SK-N-SH (cell line): Measurements from ENCODE around the gene AP3S1. TPM values are rescaled to one million over a fixed set of nuclear protein-coding genes. Genes with fewer than 3 reads are reported as not detected.

Experiments used
- CTCF ChIA-PET: fragments of 300-600, 350-600 bp; formaldehyde crosslinking; extraction: SDS; loops from one replicate; lab custom pipeline; 2021; lab: Yijun Ruan, JAX
- POLR2A ChIA-PET: fragments of 350-600 bp; sonication (Branson Sonifier 250); formaldehyde crosslinking; extraction: SDS; loops from one replicate; lab custom pipeline; 2020; ENCODE audit warnings: antibody characterized with exemption, inconsistent platforms; lab: Yijun Ruan, JAX
- DNase-seq: peaks from one replicate; pipeline ENCODE4 v3.0.0; 2012
- H2AFZ ChIP-seq: fragments of 200-600 bp; sonication (generic); 2 replicates; pipeline ENCODE4 v1.8.1; 2016; ENCODE audit warnings: antibody characterized with exemption, mild to moderate bottlenecking, low read depth
- H3F3A ChIP-seq: fragments of 200-600 bp; sonication (generic); replicated peaks from 2 replicates; pipeline ENCODE3; 2016; ENCODE audit warnings: antibody characterized with exemption, mild to moderate bottlenecking; ENCODE audit not compliant: insufficient read depth
- H3K27ac ChIP-seq, 2 experiments: fragments of 200-500 bp in 1 of 2; fragments of 200-600 bp in 1 of 2; sonication (Bioruptor generic) in 1 of 2; sonication (generic), shearing (Covaris generic) in 1 of 2; 2 replicates each; pipeline versions ENCODE4 v1.5.1 to v1.6.1; 2014 to 2016; ENCODE audit warnings: low read depth in 2 of 2, inconsistent platforms in 1 of 2, low read length in 1 of 2, mild to moderate bottlenecking in 1 of 2, mixed read lengths in 1 of 2
- H3K27me3 ChIP-seq: fragments of 200-600 bp; sonication (generic), shearing (Covaris generic); 2 replicates; pipeline ENCODE4 v1.6.1; 2016; ENCODE audit warnings: mixed run types; ENCODE audit not compliant: insufficient read depth
- H3K36me3 ChIP-seq, 2 experiments: fragments of 200-500 bp in 1 of 2; fragments of 200-600 bp in 1 of 2; sonication (Bioruptor generic) in 1 of 2; sonication (generic) in 1 of 2; replicated peaks in 1 of 2; 2 replicates each; pipeline versions ENCODE3 to v1.5.1; 2014 to 2016; ENCODE audit warnings: low read length in 1 of 2, mild to moderate bottlenecking in 1 of 2; ENCODE audit not compliant: insufficient read depth in 2 of 2, control insufficient read depth in 1 of 2
- H3K4me1 ChIP-seq, 2 experiments: fragments of 200-500 bp in 1 of 2; fragments of 200-600 bp in 1 of 2; sonication (Bioruptor generic) in 1 of 2; sonication (generic), shearing (Covaris generic) in 1 of 2; 2 replicates each; pipeline versions ENCODE4 v1.5.1 to v1.6.1; 2014 to 2016; ENCODE audit warnings: low read depth in 1 of 2, low read length in 1 of 2, mixed run types in 1 of 2; ENCODE audit not compliant: insufficient read depth in 2 of 2, control insufficient read depth in 1 of 2
- H3K4me2 ChIP-seq: fragments of 200-600 bp; sonication (generic), shearing (Covaris generic); 2 replicates; pipeline ENCODE4 v1.6.1; 2017; ENCODE audit warnings: mixed run types
- H3K4me3 ChIP-seq, 2 experiments: fragments of 200-500 bp in 1 of 2; fragments of 200-600 bp in 1 of 2; sonication (Bioruptor generic) in 1 of 2; sonication (generic), shearing (Covaris generic) in 1 of 2; 2 replicates each; pipeline versions ENCODE4 v1.5.1 to v1.8.1; 2014 to 2016; ENCODE audit warnings: low read depth in 2 of 2, inconsistent platforms in 1 of 2, low read length in 1 of 2, mild to moderate bottlenecking in 1 of 2, mixed read lengths in 1 of 2, moderate library complexity in 1 of 2
- H3K79me2 ChIP-seq: fragments of 200-600 bp; sonication (generic); 2 replicates; pipeline ENCODE4 v1.8.1; 2017; ENCODE audit warnings: mild to moderate bottlenecking; ENCODE audit not compliant: insufficient read depth
- H3K9ac ChIP-seq: fragments of 200-600 bp; sonication (generic); 2 replicates; pipeline ENCODE4 v1.6.1; 2017; ENCODE audit warnings: mixed run types
- H3K9me2 ChIP-seq: fragments of 200-600 bp; sonication (generic); 2 replicates; pipeline ENCODE4 v1.6.1; 2017; ENCODE audit warnings: mixed run types
- H3K9me3 ChIP-seq: fragments of 200-600 bp; sonication (generic); 2 replicates; pipeline ENCODE4 v1.6.1; 2017; ENCODE audit warnings: mixed run types, mild to moderate bottlenecking, moderate library complexity
- H4K20me1 ChIP-seq: fragments of 200-600 bp; sonication (generic); 2 replicates; pipeline ENCODE4 v1.6.1; 2017; ENCODE audit warnings: mild to moderate bottlenecking, mixed run types; ENCODE audit not compliant: insufficient read depth
- ELF1 ChIP-seq: IDR thresholded peaks from 2 replicates; pipeline ENCODE4 v1.4.0; 2012
- EP300 ChIP-seq, 2 experiments: IDR thresholded peaks; 2 replicates each; pipeline versions ENCODE4 v1.4.0 to v1.6.1; 2012; ENCODE audit warnings: borderline replicate concordance in 1 of 2, low read depth in 1 of 2, low read length in 1 of 2
- EZH2phosphoT487 ChIP-seq: fragments of 200-600 bp; sonication (generic); IDR thresholded peaks from 2 replicates; pipeline ENCODE4 v1.6.1; 2017; ENCODE audit warnings: low read depth, mixed run types, mild to moderate bottlenecking, antibody characterized with exemption, moderate library complexity, borderline replicate concordance
- FOXJ3 ChIP-seq: sonication (generic); formaldehyde crosslinking; IDR thresholded peaks from 2 replicates; pipeline ENCODE4 v1.5.1; 2020; ENCODE audit warnings: mild to moderate bottlenecking, missing genetic modification reagents
- FOXM1 ChIP-seq: IDR thresholded peaks from 2 replicates; pipeline ENCODE4 v1.4.0; 2012; ENCODE audit warnings: low read depth, mild to moderate bottlenecking
- GATA2 ChIP-seq: sonication (generic); formaldehyde crosslinking; IDR thresholded peaks from 2 replicates; pipeline ENCODE4 v1.5.0; 2020; ENCODE audit warnings: mild to moderate bottlenecking, missing genetic modification reagents
- IRF3 ChIP-seq: fragments of 150-350 bp; IDR thresholded peaks from 2 replicates; pipeline ENCODE4 v1.6.1; 2016; ENCODE audit warnings: mild to moderate bottlenecking, low read depth, low read length
- JUND ChIP-seq: IDR thresholded peaks from 2 replicates; pipeline ENCODE4 v1.4.0; 2012
- MXI1 ChIP-seq: IDR thresholded peaks from 2 replicates; pipeline ENCODE4 v1.6.1; 2012; ENCODE audit warnings: mild to moderate bottlenecking, low read depth, low read length, improper control_type of control experiment
- POLR2AphosphoS5 ChIP-seq: IDR thresholded peaks from 2 replicates; pipeline ENCODE4 v1.6.1; 2012; ENCODE audit warnings: low read depth, low read length
- RAD21 ChIP-seq: IDR thresholded peaks from 2 replicates; pipeline ENCODE4 v1.6.1; 2012; ENCODE audit warnings: mild to moderate bottlenecking, low read length
- RCOR1 ChIP-seq: fragments of 150-350 bp; IDR thresholded peaks from 2 replicates; pipeline ENCODE4 v1.6.1; 2017; ENCODE audit warnings: antibody characterized with exemption, low read length
- RXRA ChIP-seq: IDR thresholded peaks from 2 replicates; pipeline ENCODE4 v1.4.0; 2012; ENCODE audit warnings: low read depth, mild to moderate bottlenecking, borderline replicate concordance
- SIN3A ChIP-seq: IDR thresholded peaks from 2 replicates; pipeline ENCODE4 v1.6.1; 2012; ENCODE audit warnings: low read depth, mild to moderate bottlenecking, low read length, moderate library complexity, borderline replicate concordance
- SMC3 ChIP-seq: IDR thresholded peaks from 2 replicates; pipeline ENCODE4 v1.6.1; 2012; ENCODE audit warnings: low read depth, low read length, improper control_type of control experiment
- TAF1 ChIP-seq: IDR thresholded peaks from 2 replicates; pipeline ENCODE4 v1.6.1; 2012; ENCODE audit warnings: low read depth, mild to moderate bottlenecking, low read length, moderate library complexity, borderline replicate concordance
- TCF12 ChIP-seq: IDR thresholded peaks from 2 replicates; pipeline ENCODE4 v1.4.0; 2012
- TEAD4 ChIP-seq: IDR thresholded peaks from 2 replicates; pipeline ENCODE4 v1.4.0; 2012; ENCODE audit warnings: mild to moderate bottlenecking, borderline replicate concordance; ENCODE audit not compliant: insufficient read depth
- YY1 ChIP-seq: IDR thresholded peaks from 2 replicates; pipeline ENCODE4 v1.4.0; 2012; ENCODE audit warnings: low read depth, mild to moderate bottlenecking
- WGBS: methylation state at CpG from one replicate; pipeline ENCODE4 v1.1.6; 2017; ENCODE audit warnings: low lambda C conversion rate; 5-methylcytosine and 5-hydroxymethylcytosine counted together
- polyA plus RNA-seq, 3 experiments: library from polyadenylated mRNA; depleted of rRNA; stranded (reverse); fragments of >200 nt; gene quantifications; 2 replicates each; pipeline ENCODE4 v1.2.3, GENCODE V29; 2012
- TF ChIP-seq, protein P1 (sequence below): IDR thresholded peaks from 2 replicates; pipeline ENCODE4 v1.6.1; 2012; ENCODE audit warnings: mild to moderate bottlenecking, low read depth, low read length, moderate library complexity
- TF ChIP-seq, protein P2 (sequence below): IDR thresholded peaks from 2 replicates; pipeline ENCODE4 v1.4.0; 2012; ENCODE audit warnings: low read depth, borderline replicate concordance
- TF ChIP-seq, protein P3 (sequence below): fragments of 150-350 bp; IDR thresholded peaks from 2 replicates; pipeline ENCODE4 v1.6.1; 2017; ENCODE audit warnings: antibody characterized with exemption, low read length, low read depth, borderline replicate concordance

Gene AP3S1
- polyA plus RNA-seq, 1 of the 3 experiments (the other 2 are of a cell fraction) = 21.6 TPM

- H3K4me3 ChIP-seq = no peak overlapping the region
- WGBS = 84% methylated on average over 7 of the region's 7 CpGs
- DNase-seq = no peak
- no peaks in the 10 kb centered on the region for H3K9me3 ChIP-seq
- TF ChIP-seq, protein P1, sequence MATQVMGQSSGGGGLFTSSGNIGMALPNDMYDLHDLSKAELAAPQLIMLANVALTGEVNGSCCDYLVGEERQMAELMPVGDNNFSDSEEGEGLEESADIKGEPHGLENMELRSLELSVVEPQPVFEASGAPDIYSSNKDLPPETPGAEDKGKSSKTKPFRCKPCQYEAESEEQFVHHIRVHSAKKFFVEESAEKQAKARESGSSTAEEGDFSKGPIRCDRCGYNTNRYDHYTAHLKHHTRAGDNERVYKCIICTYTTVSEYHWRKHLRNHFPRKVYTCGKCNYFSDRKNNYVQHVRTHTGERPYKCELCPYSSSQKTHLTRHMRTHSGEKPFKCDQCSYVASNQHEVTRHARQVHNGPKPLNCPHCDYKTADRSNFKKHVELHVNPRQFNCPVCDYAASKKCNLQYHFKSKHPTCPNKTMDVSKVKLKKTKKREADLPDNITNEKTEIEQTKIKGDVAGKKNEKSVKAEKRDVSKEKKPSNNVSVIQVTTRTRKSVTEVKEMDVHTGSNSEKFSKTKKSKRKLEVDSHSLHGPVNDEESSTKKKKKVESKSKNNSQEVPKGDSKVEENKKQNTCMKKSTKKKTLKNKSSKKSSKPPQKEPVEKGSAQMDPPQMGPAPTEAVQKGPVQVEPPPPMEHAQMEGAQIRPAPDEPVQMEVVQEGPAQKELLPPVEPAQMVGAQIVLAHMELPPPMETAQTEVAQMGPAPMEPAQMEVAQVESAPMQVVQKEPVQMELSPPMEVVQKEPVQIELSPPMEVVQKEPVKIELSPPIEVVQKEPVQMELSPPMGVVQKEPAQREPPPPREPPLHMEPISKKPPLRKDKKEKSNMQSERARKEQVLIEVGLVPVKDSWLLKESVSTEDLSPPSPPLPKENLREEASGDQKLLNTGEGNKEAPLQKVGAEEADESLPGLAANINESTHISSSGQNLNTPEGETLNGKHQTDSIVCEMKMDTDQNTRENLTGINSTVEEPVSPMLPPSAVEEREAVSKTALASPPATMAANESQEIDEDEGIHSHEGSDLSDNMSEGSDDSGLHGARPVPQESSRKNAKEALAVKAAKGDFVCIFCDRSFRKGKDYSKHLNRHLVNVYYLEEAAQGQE = no peak
- no peak for TF ChIP-seq SIN3A
- TF ChIP-seq RAD21 = no peak
- TF ChIP-seq TCF12 = no peak
- TF ChIP-seq MXI1 = no peak
- TF ChIP-seq POLR2AphosphoS5 = no peak
- no peak for TF ChIP-seq JUND
- TF ChIP-seq GATA2 = no peak
- peaks cover 100% of the 10 kb centered on the region for H3K79me2 ChIP-seq
- H3K36me3 ChIP-seq = no peaks in the 10 kb centered on the region
- H3K4me1 ChIP-seq = peaks cover 5% of the 10 kb centered on the region in 2 experiments; a peak in 3 of 4 replicates
- no peak overlapping the region for H2AFZ ChIP-seq
- no peaks in the 10 kb centered on the region for H3K9me2 ChIP-seq
- H4K20me1 ChIP-seq = peaks cover 50% of the 10 kb centered on the region
- H3K27me3 ChIP-seq = no peaks in the 10 kb centered on the region
- no peak overlapping the region for H3K9ac ChIP-seq
- no peak overlapping the region for H3K27ac ChIP-seq
- ChIA-PET CTCF (interaction anchor here (1.4 kb wide), 1 partner anchor 13 kb away, joined by 3 read pairs; no protein-coding TSS in a partner anchor), POLR2A (interaction anchor here (0.6 kb wide), 1 partner anchor 148 kb away, joined by 3 read pairs; no protein-coding TSS in a partner anchor)
- no peaks in the 10 kb centered on the region for H3F3A ChIP-seq
- no peak overlapping the region for H3K4me2 ChIP-seq
Measured at GRCh38 chr5:115847290-115847689, 5.6 kb downstream of the AP3S1 start.

DNA sequence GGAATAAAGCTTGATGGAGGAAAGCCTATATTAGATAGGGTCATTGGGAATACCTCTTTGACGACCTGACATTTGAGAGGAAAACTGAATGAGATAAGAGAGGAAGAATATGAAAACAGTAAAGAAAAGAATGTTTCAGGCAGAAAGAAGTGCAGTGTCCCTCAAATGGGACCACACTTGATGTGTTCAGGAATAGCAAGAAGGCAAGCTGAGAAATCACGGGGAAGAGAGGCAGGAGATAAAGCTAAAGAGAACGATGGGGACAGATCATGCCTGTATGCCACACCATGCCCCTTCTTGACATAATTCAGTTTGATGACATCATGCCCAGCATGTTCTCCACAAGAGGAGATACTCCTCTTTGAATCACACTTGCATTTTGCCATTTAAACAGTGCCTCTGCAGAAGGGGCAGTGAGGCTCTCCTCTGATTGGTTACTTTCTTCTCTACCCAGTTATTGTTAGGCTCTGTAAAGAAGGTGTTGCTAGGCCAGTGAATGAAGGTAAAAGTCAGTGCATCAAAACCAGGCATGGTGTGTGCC is 7.6 kb downstream of the AP3S1 start:
- Histone ChIP-seq H3K4me2 (no peak overlapping the region), H3K9ac (no peak overlapping the region), H3K9me2 (no peaks in the 10 kb centered on the region), H3K27me3 (no peaks in the 10 kb centered on the region), H3F3A (no peaks in the 10 kb centered on the region), H2AFZ (no peak overlapping the region), H3K4me3 (no peak overlapping the region), H3K79me2 (peaks cover 100% of the 10 kb centered on the region), H3K9me3 (no peaks in the 10 kb centered on the region), H4K20me1 (peaks cover 38% of the 10 kb centered on the region), H3K4me1 (peaks cover 0 to 1% of the 10 kb centered on the region in 2 experiments; a peak in 1 of 4 replicates), H3K36me3 (no peaks in the 10 kb centered on the region), H3K27ac (no peak overlapping the region)
- ChIA-PET CTCF (interaction anchor here (0.6 to 1.0 kb wide), 2 partner anchors 219 to 472 kb away, joined by 3 to 4 read pairs; no protein-coding TSS in a partner anchor), POLR2A (no interaction called here)
- 90% methylated on average over 3 of the region's 3 CpGs for WGBS
- DNase-seq = no peak
- TF ChIP-seq GATA2 (no peak), FOXM1 (no peak), TCF12 (no peak), RXRA (no peak), TAF1 (no peak), IRF3 (no peak), TEAD4 (no peak), FOXJ3 (no peak), YY1 (no peak), RCOR1 (no peak), EP300 (IDR thresholded peaks at IDR 0.05; ENCODE audit: borderline replicate concordance in 1 of 2, low read depth in 1 of 2, low read length in 1 of 2) (no peak), SMC3 (no peak), ELF1 (no peak), EZH2phosphoT487 (no peak), SIN3A (no peak)
- TF ChIP-seq, protein P2, sequence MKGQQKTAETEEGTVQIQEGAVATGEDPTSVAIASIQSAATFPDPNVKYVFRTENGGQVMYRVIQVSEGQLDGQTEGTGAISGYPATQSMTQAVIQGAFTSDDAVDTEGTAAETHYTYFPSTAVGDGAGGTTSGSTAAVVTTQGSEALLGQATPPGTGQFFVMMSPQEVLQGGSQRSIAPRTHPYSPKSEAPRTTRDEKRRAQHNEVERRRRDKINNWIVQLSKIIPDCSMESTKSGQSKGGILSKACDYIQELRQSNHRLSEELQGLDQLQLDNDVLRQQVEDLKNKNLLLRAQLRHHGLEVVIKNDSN = no peak
- TF ChIP-seq, protein P3, sequence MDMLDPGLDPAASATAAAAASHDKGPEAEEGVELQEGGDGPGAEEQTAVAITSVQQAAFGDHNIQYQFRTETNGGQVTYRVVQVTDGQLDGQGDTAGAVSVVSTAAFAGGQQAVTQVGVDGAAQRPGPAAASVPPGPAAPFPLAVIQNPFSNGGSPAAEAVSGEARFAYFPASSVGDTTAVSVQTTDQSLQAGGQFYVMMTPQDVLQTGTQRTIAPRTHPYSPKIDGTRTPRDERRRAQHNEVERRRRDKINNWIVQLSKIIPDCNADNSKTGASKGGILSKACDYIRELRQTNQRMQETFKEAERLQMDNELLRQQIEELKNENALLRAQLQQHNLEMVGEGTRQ = no peak
